ENCODE results near the gene IMMP2L.

Gene IMMP2L

DNA sequence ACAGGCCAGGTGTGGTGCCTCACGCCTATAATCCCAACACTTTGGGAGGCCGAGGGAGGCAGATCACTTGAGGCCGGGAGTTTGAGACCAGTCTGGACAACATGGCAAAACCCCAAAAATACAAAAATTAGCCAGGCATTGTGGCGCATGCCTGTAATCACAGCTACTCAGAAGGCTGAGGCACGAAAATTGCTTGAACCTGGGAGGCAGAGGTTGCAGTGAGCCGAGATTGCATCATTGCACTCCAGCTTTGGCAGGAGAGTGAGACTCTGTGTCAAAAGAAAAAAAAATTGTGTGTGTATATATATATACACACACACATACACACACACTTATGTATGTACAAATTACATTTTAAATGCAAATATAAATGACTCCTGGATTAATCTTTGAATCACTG, 548.2 kb downstream of the IMMP2L start:
- no peak for DNase-seq

- DNase-seq, result peak; percentile 47
Measured at GRCh38 chr7:111012799-111013675, 549.3 kb downstream of the IMMP2L start.

GRCh38 chr7:111012149-111012548, 550.1 kb downstream of the IMMP2L start:
- DNase-seq, result no peak

DNA sequence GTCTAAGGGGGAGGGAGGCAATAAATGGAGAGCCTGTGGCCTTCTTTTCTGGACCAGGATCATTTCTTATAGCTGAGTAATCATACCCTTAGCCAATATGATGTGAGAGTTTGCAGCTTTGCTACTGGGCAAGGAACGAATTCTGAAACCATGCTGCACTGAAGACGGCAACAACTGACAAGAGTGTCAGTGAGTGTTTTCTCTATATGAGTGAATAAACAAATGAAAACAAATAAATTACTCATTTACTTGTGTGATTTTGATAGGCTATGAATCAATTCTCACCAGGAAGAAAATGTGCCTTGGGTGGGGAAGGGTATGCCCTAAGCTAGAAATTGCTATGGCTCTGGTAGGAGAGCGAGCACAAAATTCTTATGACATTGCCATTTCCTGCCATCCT, 550.8 kb downstream of the IMMP2L start:
- DNase-seq, result no peak

DNA sequence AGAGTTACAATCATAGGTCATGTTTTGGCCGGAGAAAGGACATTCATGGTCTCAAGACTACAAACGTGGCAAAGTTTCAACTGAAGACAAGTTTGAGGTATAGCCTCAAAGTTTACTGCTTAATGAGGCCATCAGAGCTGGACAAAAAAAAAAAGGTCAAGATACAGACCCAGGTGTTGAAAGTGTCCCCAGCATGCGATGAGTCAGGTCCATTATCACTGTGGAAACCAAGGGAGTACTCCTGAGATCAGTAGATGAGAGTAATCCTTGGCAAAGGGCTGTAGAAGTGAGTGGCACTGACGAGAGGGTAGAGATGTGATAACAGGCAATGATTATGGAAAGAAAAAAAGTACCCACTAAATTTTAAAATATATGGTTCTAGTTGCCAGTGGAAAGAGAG, 551.5 kb downstream of the IMMP2L start:
- no peak for DNase-seq

DNA sequence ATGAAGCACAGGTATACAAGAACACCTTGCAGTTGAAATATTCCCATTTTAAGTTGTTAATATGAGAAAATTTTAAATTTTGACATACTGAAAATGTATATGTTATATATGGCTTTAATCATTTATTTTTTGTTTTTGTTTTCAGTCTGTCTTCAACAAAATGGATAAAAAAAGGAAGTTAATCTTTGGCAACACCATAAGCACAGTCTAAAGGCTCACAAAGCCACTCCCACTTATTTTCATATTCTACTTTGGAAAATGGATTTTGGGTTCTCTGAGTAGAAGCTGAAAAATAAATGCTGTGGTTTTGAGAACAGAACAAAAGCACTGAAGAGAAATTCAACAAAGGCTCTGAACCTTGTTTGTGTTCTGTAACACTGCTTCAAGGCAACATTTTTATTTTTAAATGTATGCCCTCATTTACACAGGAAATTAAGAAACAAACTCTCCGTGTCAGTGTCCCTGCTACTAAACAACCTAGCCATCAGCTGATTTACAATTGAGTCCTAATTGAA, 552.7 kb downstream of the IMMP2L start:
- no peak for DNase-seq

DNA sequence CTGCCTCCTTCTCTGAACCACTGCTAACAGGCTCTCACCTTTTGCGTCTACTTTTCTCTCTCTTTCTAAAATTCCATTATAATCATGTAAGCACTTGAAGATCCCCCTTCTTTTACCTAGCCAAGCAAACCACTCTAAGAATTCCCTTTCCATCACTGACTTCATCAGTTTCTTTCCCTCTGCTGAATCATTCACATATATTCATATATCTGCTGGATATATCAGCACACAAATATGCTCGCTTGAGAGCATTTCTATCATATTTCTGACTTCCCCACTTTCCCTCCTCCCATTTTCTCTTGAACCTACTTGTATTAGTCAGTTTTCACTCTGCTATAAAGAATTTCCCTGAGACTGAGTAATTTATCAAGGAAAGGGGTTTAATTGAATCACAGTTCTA, 555.6 kb downstream of the IMMP2L start:
- DNase-seq, result no peak

GRCh38 chr7:111006040-111006439, 556.3 kb downstream of the IMMP2L start:
- DNase-seq, result no peak

- no peak for DNase-seq
Measured at GRCh38 chr7:111005445-111005844, 556.8 kb downstream of the IMMP2L start.

DNA sequence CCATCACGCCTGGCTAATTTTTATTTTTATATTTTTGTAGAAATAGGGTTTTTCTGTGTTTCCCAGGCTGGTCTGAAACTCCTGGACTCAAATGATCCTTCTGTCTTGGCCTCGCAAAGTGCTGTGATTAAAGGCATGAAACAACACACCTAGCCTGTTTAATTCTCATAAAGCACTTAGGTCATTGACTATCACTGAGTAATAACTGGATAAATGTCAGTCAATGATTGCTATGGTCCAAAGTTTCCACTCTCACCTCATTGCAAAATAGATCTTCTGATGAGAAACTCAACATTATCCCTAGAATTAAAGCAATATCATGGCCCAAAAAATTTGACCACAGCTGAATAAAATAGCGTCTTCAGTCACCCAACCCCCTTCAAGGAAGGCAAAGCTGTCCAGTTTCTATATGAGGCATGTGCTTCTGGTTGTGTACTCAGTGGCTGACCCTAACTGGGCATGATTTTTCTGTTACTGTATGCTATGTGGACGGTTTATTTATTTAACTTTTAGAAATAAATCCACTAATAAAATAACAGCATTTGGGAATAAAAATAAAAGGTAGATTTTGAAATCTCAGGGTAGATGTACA, 557.9 kb downstream of the IMMP2L start:
- DNase-seq, result no peak

GRCh38 chr7:111003883-111004282, 558.4 kb downstream of the IMMP2L start:
- no peak for DNase-seq

DNA sequence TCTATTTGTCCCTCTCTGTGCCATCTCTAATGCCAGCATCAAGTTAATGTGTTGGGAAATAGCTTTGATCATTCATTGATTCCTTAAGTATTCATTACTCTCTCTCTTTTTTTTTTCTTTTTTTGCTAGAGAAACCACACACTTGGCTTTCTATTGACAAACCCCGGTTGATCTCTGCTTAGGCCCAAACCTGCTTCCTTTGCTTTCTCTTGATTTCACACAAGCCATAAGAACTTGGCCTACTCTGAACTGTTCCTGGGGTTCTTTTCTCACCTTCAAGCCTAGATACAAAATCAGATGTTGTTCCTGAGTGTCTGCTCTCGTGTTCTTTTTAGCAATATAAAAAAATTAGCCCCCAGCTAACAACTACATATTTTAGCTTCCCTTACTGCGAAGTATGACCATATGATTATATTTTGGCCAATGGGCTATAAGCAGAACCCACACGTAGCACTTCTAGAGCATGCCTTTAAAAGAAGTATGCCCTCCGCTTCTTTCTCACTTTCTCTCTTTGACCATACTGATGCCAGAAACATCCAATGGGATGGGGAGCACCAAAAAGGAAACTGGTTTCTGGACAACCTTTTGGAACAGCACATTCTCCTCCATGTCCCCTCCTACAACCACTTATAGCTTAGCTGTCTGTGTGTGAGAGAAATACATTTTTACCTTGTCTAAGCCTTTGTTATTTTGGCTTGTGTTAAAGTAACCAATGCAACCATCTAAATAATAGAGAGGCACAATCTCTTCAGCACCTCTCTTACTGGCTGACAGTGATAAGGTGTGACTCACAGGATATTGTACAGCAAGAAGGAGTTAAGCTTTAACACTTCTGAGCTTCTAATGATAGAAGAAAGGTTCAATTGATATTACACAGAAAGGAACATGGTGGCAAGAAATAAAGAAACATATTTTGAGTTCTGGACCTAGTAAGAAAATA, 568.0 kb downstream of the IMMP2L start:
- DNase-seq, result no peak

DNA sequence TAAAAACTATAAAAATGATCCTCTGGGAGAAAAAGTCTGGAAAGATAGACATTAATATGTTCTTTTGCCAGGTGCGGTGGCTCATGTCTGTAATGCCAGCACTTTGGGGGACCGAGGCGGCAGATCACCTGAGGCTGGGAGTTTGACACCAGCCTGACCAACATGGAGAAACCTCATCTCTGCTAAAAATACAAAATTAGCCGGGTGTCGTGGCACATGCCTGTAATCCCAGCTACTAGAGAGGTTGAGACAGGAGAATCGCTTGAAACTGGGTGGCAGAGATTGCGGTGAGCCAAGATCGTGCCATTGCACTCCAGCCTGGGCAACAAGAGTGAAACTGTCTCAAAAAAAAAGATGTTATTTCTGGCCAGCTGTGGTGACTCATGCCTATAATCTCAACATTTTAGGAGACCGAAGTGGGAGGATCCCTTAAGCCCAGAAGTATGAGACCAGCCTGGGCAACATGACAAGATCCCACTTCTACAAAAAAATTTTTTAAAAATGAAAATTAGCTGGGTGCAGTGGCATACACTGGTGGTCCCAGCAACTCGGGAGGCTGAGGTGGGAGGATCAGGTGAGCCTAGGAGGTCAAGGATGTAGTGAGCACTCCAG, 573.3 kb downstream of the IMMP2L start:
- no peak for DNase-seq

DNA sequence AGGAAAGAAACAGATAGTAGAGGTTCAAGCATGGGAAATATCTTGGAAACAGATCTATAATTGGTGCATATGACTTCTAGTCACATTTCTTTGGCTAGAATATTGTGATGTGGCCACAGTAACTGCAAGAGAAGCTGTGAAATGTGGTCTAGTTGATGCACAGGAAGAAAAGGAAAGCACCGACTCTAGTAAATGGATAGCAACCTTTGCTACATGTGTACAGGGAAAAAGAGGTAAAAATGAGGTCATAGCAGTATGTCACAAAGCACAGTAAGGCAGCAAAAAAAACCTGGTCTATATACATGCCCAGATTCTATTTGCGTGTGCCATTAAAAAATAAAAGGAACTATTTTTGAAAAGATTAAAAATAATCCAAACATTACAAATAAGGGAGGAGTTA, 573.9 kb downstream of the IMMP2L start:
- no peak for DNase-seq

DNA sequence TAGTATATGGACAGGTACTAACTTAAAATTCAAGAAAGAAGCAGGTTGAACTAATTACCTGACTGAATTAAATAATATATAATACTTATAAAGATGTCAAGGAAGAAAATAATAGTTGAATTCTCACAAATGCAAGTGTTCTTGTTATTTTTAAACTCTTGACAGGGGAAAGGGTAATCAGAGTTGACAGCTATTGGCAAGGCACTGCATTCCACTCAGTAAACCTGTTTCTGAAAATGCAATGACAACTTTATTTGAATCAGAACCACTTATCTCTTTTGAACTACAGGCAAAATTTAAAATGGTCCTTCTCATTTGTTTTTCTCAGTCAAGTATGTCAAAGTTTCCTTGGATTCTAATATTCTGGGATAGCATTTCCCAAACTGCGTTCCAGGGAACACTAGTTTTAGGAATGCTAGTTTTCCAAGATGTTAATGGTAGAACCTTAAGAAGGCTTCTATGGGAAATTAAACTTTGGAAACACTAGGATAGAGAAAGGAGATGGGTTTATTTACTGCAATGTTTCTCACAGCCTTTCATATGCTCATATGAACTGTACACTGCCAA, 575.1 kb downstream of the IMMP2L start:
- no peak for DNase-seq

DNA sequence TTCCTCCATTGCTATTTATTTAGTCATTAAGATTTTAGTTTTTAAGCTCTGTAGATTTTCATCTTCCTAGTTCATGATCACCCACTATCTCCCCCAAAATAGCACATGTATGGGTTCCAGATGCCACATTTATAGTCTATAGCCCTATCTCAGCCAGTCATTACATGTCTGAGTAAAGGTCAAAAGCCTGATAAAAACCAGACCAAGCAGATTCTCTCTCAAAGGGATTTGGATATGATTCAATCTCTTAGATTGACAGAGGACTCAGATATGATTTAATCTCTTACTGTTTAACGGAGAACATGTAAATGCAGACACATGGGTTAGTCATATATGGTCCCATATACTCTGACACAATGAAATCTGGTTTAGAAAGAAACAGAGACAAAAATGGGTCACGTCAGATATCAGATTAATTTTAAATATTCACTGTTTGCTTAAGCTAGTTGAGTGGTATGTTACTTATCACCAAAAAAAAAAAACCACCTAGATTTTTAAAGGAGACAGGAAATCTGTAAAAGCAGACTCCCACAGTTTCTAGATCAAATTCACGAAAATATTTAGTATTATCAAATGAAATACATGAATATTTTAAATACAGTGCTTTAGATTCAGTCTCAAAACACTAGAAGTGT, 578.4 kb downstream of the IMMP2L start:
- DNase-seq, result no peak

DNA sequence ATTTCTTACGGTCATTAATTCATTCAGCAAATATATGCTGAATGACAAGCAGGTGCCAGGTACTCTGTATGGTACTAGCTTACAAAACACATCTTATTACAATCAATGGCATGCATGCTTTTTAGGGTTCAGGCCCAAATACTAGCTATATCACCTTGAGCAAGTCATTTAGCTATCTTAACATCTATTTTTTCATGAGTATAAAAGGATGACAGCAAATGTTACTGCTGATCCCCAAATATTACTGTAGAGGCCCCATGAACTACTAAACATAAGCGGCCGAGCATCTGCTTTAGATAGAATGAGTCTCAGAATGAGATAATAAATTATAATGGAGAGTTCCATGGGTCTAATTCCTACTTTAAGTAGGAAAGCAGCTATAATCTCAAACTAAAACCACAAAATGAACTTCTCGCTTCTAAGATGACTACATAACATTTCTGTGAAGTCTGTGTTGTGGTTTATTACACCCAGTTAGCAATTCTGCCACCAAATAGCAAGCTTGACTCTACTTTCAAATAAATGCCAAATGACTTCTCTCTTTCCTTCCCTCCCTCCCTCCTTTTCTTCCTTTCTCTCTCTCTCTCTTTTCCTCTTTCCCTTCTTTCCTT, 585.1 kb downstream of the IMMP2L start:
- DNase-seq, result peak; percentile 18

DNA sequence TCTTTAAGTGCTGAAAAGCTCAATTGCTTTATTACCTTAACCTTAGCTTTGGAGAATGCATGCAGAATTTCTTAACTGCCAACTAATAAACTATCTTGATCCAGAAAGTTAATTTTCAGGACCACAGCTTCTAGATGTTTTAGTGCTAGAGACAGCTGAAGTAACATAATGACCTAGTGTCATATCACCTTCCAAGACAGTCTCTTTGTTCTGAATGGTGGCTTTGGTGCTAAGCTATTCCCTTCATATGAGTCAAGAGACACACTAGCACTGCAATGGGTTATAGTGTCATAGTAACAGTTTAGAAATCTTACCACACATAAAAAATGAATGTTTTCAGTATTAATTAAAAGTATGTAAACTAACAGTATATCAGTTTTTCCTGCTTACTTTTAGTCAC, 586.8 kb downstream of the IMMP2L start:
- DNase-seq, result no peak

DNA sequence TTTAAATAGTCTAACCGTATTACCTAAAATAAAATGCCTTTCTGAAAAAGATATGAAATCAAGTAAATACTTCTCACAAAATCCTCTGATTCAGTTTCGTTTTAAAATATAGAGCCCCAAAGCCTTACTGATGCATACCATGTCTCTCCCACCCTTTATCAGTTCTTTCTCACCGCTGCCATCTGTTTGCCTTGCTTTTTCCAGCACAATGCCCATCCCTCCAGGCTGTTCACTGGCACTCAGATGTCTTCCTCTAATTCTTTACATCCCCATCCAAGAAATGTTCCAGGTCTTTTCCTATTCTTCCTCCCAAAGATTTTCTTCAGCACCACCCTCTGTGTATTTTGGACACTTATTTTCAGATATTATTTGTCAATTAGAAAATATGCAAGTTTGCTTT, 587.9 kb downstream of the IMMP2L start:
- DNase-seq, result no peak

GRCh38 chr7:110973196-110973990, 588.9 kb downstream of the IMMP2L start:
- DNase-seq, result no peak

DNA sequence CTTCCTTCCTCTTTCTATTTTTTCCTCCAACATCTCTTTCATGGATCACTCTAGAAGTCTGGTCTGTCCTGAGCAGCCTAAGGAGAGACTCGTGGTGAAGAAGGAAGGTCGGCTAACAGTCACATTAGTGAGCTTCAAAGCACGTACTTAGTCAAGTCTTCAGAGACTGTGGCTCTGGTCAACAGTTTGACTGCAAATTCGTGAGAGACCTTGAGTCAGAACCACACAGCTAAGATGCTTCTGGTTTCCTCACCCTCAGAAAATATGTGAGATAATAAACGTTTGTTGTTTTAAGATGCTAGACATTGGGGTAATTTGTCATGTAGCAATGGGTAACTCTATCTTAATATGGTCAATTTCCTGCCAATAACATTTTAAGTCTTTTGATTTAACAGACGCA, 597.5 kb downstream of the IMMP2L start:
- no peak for DNase-seq

All from central memory CD4-positive, alpha-beta T cell (primary cell).